Adrenal gland (tissue), 12 donors: ENCODE data around the gene ANO6. TPM values are rescaled to one million over a fixed set of nuclear protein-coding genes. Genes with fewer than 3 reads are reported as not detected.

Experiments
- DNase-seq, 7 donors: peaks; one replicate each; pipeline ENCODE4 v3.0.0-alpha.2; 2019 to 2020
- H3K27ac ChIP-seq, 5 donors: fragments of 200-600 bp; sonication (generic) in 4 of 5; 1 replicate in 3 of 5; 2 replicates in 2 of 5; pipeline versions ENCODE4 v1.5.1 to v1.8.0; 2016 to 2020; ENCODE audit warnings: mild to moderate bottlenecking in 1 of 5
- H3K27me3 ChIP-seq: fragments of 200-600 bp; 2 replicates; pipeline ENCODE4 v1.8.0; 2021
- H3K36me3 ChIP-seq, 2 donors: fragments of 200-600 bp; replicated peaks in 1 of 2; 1 replicate in 1 of 2; 2 replicates in 1 of 2; pipeline versions ENCODE4 v1.5.1 to v1.8.0; 2018 to 2022
- H3K4me1 ChIP-seq, 2 donors: fragments of 200-600 bp; replicated peaks in 1 of 2; 1 replicate in 1 of 2; 2 replicates in 1 of 2; pipeline versions ENCODE4 v1.5.1 to v1.8.0; 2018 to 2021
- H3K4me3 ChIP-seq, 4 donors: fragments of 200-600 bp; sonication (generic) in 3 of 4; one replicate each; pipeline ENCODE4 v1.5.1; 2016 to 2018
- H3K9me3 ChIP-seq, 3 donors: fragments of 200-600 bp; sonication (generic) in 1 of 3; replicated peaks in 1 of 3; 1 replicate in 2 of 3; 2 replicates in 1 of 3; pipeline versions ENCODE4 v1.5.1 to v1.8.0; 2016 to 2021
- POLR2A ChIP-seq, 2 donors: fragments of 450-650 bp; IDR thresholded peaks; one replicate each; pipeline ENCODE4 v1.6.1; 2017; ENCODE audit warnings: antibody characterized with exemption in 2 of 2, mild to moderate bottlenecking in 2 of 2, moderate library complexity in 1 of 2
- WGBS, 4 donors: extraction: QIAGEN DNeasy Blood & Tissue Kit in 2 of 4; methylation state at CpG; one replicate each; pipeline versions ENCODE4 v1.1.5 to v1.1.7; 2013 to 2017; 5-methylcytosine and 5-hydroxymethylcytosine counted together
- intact Hi-C, 2 donors: fragments of 100-400 bp; cut with DNase I; formaldehyde crosslinking; loops; one replicate each; pipeline versions ENCODE4 v1.14.1 to v1.15.0; 2022 to 2023
- polyA plus RNA-seq, 3 donors: library from polyadenylated mRNA; stranded (reverse); fragments of 200-250 nt in 2 of 3; fragments of 350-450 nt in 1 of 3; fragmentation: Illumina TruSeq in 1 of 3; extraction: RNeasy Lipid Tissue Mini Kit (QIAGEN cat#74804) in 1 of 3; gene quantifications; one replicate each; pipeline ENCODE4 v1.2.3, GENCODE V29; 2013 to 2014
- total RNA-seq, 9 donors: library from RNA; depleted of rRNA in 4 of 9; stranded (reverse); fragments of >200 nt in 4 of 9; fragments of 120-200 nt in 1 of 9; fragmentation: NEBNext Ultra II Directional in 1 of 9; extraction: Animal tissue kit (Norgen Biotek cat#: 25700) in 1 of 9; gene quantifications; one replicate each; pipeline versions ENCODE4 v1.1.0 to v1.2.4, GENCODE V29; 2013 to 2023
- TF ChIP-seq, protein P1 (sequence below), 6 experiments: fragments of 450-650 bp in 4 of 6; fragments of 200-600 bp in 2 of 6; sonication (generic) in 1 of 6; IDR thresholded peaks; 1 replicate in 5 of 6; 2 replicates in 1 of 6; pipeline versions ENCODE4 v1.5.1 to v1.8.0; 2016 to 2021; ENCODE audit warnings: antibody characterized with exemption in 6 of 6, mild to moderate bottlenecking in 2 of 6, moderate library complexity in 1 of 6
- donor health status: healthy with polysubstance abuse.
- donor health status: Bipolar disorder and iron deficiency.
- donor health status: DM: yes; HTN: yes; CAD: no.
- donor health status: DM: no; HTN: no; CAD: no.
- donor health status: DM: no; HTN: no; CAD: no.
- donor health status: DM: yes; HTN: yes; CAD: no.

ANO6 gene
- total and polyA plus RNA-seq, 12 donors, result 7.5 to 92.3 (median 54.4) TPM

DNA sequence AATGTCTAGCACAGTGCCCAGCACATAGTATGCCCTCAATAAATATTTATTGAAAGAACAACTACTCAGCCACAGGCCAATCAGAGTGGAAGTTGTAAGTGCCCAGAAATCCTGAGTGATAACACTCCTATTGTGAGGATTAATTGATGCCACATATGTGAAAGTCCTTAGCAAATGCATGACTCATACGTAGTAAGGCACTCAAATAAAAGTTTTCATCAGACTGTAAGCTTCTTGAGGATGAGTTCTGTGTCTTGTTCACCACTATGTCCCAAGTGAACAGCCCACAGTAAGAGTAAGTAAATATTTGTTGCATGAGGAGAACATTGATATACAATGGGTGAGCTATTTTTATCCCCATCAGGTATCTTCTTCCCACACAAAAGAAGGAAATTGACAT, 24.7 kb upstream of the ANO6 start:
- no peak for DNase-seq
- WGBS, 4 donors, result 63 to 90% (median 74%) methylated on average over 1 of the region's 1 CpG
- intact Hi-C loops, result no loop called here

DNA sequence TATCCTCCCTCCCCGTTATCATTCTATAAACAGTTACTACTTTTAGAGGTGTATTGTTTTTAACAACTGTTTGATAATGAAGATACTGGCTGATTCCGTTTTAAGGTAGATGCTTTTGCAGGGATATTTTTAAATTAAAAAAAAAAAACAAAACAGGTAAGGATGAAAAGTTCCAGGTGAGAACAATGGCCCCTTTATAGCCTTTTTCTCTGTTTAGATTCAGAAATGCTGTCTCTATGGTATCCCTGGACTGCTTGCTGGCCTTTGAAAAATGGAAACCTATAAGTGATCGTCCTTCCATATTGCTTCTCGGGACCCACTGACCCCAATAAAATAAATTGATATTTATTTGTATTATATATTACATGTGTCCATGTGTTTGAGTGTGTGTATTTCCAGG, 23.2 kb upstream of the ANO6 start:
- Histone ChIP-seq H3K4me1 (peaks cover 0 to 11% of the 10 kb centered on the region in 2 donors), H3K9me3 (no peaks in the 10 kb centered on the region), H3K4me3 (no peak overlapping the region), H3K36me3 (no peaks in the 10 kb centered on the region), H3K27ac (no peak overlapping the region), H3K27me3 (no peaks in the 10 kb centered on the region)
- no peak for DNase-seq
- WGBS, 4 donors, result 74 to 77% (median 75%) methylated on average over 4 of the region's 4 CpGs
- no peak for TF ChIP-seq POLR2A (IDR thresholded peaks at IDR 0.05)
- TF ChIP-seq, protein P1, sequence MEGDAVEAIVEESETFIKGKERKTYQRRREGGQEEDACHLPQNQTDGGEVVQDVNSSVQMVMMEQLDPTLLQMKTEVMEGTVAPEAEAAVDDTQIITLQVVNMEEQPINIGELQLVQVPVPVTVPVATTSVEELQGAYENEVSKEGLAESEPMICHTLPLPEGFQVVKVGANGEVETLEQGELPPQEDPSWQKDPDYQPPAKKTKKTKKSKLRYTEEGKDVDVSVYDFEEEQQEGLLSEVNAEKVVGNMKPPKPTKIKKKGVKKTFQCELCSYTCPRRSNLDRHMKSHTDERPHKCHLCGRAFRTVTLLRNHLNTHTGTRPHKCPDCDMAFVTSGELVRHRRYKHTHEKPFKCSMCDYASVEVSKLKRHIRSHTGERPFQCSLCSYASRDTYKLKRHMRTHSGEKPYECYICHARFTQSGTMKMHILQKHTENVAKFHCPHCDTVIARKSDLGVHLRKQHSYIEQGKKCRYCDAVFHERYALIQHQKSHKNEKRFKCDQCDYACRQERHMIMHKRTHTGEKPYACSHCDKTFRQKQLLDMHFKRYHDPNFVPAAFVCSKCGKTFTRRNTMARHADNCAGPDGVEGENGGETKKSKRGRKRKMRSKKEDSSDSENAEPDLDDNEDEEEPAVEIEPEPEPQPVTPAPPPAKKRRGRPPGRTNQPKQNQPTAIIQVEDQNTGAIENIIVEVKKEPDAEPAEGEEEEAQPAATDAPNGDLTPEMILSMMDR (IDR thresholded peaks at IDR 0.05), result no peak
- intact Hi-C loops, result no loop called here

More for the DNA sequence above, 24.7 kb upstream of the ANO6 start:
- Histone ChIP-seq H3K4me3 (no peak overlapping the region), H3K4me1 (peaks cover 0 to 11% of the 10 kb centered on the region in 2 donors), H3K9me3 (no peaks in the 10 kb centered on the region), H3K27me3 (no peaks in the 10 kb centered on the region), H3K27ac (no peak overlapping the region), H3K36me3 (no peaks in the 10 kb centered on the region)
- TF ChIP-seq, protein P1 (IDR thresholded peaks at IDR 0.05), result no peak
- TF ChIP-seq POLR2A (IDR thresholded peaks at IDR 0.05), result no peak

DNA sequence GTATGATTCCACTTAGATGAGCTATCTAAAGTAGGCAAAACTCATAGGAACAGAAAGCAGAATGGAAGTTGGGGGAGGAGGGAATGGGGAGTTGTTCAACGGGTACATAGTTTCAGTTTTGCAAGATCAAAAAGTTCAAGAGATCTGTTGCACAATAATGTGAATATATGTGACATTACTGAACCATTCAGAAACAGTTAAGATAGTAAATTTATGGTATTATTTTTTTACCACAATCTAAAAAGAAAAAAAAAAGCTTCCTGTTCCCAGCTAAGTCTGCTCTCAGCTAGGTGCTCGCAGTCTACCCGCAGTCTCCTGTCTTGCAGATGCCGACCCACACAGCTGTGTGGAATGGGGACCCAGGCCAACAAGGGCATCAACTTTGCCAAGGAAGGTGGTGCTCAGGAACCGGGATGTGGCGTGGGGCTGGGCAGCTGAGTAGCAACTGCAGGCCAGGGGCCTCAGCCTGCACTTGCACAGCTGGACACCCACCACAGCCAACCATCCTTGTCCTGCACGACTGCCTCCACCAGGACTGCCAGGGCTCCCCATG, 15.3 kb upstream of the ANO6 start:
- 61 to 70% (median 65%) methylated on average over 4 to 7 of the region's 7 CpGs for WGBS, 4 donors
- no peak overlapping the region for H3K4me3 ChIP-seq
- H3K27ac ChIP-seq, result peak overlapping the region in 1 of 5 donors; percentile 57
- no peaks in the 10 kb centered on the region for H3K36me3 ChIP-seq
- DNase-seq, result peak in 1 of 7 donors; percentile 26
- H3K9me3 ChIP-seq, result no peaks in the 10 kb centered on the region
- TF ChIP-seq, protein P1 (IDR thresholded peaks at IDR 0.05), result no peak
- no peak for TF ChIP-seq POLR2A (IDR thresholded peaks at IDR 0.05)
- peaks cover 0 to 8% of the 10 kb centered on the region in 2 donors for H3K4me1 ChIP-seq
- H3K27me3 ChIP-seq, result no peaks in the 10 kb centered on the region
- intact Hi-C loops, result no loop called here

DNA sequence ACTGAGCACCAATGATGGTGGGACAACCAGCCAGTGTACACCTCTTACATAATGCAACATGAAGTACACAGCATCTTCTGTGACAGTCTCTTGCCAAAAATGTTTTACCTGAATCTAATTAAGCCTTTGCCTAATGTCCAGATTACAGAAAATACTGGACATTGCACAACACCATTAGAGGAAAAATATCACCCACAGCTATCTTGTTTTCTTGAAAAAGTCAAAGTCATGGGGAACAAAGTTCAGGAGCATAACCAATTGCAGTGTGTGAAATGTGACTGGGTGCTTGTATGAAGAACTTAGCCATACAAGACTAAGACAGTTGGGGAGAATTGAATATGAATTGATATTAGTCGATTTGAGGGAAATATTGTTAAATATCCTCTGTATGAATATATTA, 12.1 kb upstream of the ANO6 start:
- TF ChIP-seq POLR2A (IDR thresholded peaks at IDR 0.05), result no peak
- TF ChIP-seq, protein P1 (IDR thresholded peaks at IDR 0.05), result no peak
- Histone ChIP-seq H3K4me3 (no peak overlapping the region), H3K27me3 (no peaks in the 10 kb centered on the region), H3K27ac (no peak overlapping the region), H3K9me3 (no peaks in the 10 kb centered on the region), H3K4me1 (peaks cover 0 to 8% of the 10 kb centered on the region in 2 donors), H3K36me3 (no peaks in the 10 kb centered on the region)
- intact Hi-C loops, result no loop called here
- 91 to 94% (median 93%) methylated on average over 1 of the region's 1 CpG for WGBS, 4 donors
- DNase-seq, result no peak
